ENCODE data around the gene CYTH2. TPM values are rescaled to one million over a fixed set of nuclear protein-coding genes. Genes with fewer than 3 reads are reported as not detected.
A peak's percentile ranks its signal among the peaks of the same experiment; 100 is the strongest.

Gene CYTH2
- total and polyA plus RNA-seq, 9 of the 15 experiments (the other 6 are each of a cell fraction or from before 2014, with no cell fraction given) = 1.8 to 45.2 (median 23.8) TPM

GRCh38 chr19:48445256-48445605 lies 23.9 kb upstream of the CYTH2 start (continued):
- no peak for TF ChIP-seq NUFIP1 (IDR thresholded peaks at IDR 0.05; ENCODE audit: partially characterized antibody)
- peak; percentile 87; the same call in 1 of the 2 replicates for TF ChIP-seq GTF2F1 (IDR thresholded peaks at IDR 0.05; ENCODE audit: low read depth, low read length)
- no peak for TF ChIP-seq TCFL5 (CRISPR knock-in tag; conservative IDR thresholded peaks at IDR 0.05)
- TF ChIP-seq ZMIZ1 (IDR thresholded peaks at IDR 0.05; ENCODE audit: low read depth in 2 of 2, low read length in 2 of 2) = peak in 1 of 2 experiments; percentile 56; a peak in 1 of 4 replicates
- TF ChIP-seq SMARCE1 (IDR thresholded peaks at IDR 0.05) = 0 out of 2 replicates have a peak, but pooled peaks have one; percentile 36
- TF ChIP-seq E2F5 (CRISPR knock-in tag; IDR thresholded peaks at IDR 0.05) = peak; percentile 46; the same call in 1 of the 2 replicates
- no peak for TF ChIP-seq ZNF77 (CRISPR knock-in tag; IDR thresholded peaks at IDR 0.05)
- TF ChIP-seq MYNN (IDR thresholded peaks at IDR 0.05) = peak; percentile 65; the same call in 1 of the 2 replicates
- no peak for TF ChIP-seq MYNN (CRISPR knock-in tag; IDR thresholded peaks at IDR 0.05)
- TF ChIP-seq ATF2 (CRISPR knock-in tag; IDR thresholded peaks at IDR 0.05) = no peak
- no peak for TF ChIP-seq DMBX1 (CRISPR knock-in tag; IDR thresholded peaks at IDR 0.05; ENCODE audit: borderline replicate concordance)
- no peak for TF ChIP-seq HNRNPUL1 (IDR thresholded peaks at IDR 0.05; ENCODE audit: low read length)
- TF ChIP-seq TEAD1 (CRISPR knock-in tag; IDR thresholded peaks at IDR 0.05) = peak; percentile 43; a peak in 2 of 4 replicates
- TF ChIP-seq CREM (IDR thresholded peaks at IDR 0.05; ENCODE audit: low read depth) = 0 out of 2 replicates have a peak, but pooled peaks have one; percentile 37
- TF ChIP-seq ZNF384 (IDR thresholded peaks at IDR 0.05; ENCODE audit: low read depth, low read length) = no peak; the same call in 1 of the 2 replicates
- TF ChIP-seq IFI16 (CRISPR knock-in tag; IDR thresholded peaks at IDR 0.05) = no peak
- TF ChIP-seq MYC (IDR thresholded peaks at IDR 0.05; ENCODE audit: low read depth, low read length) = no peak
- no peak for TF ChIP-seq MYC (CRISPR knock-in tag; IDR thresholded peaks at IDR 0.05; ENCODE audit: borderline replicate concordance, low read depth)
- TF ChIP-seq DPF2 (IDR thresholded peaks at IDR 0.05) = peak; percentile 39
- TF ChIP-seq TCF7L2 (IDR thresholded peaks at IDR 0.05; ENCODE audit: low read depth, low read length) = no peak
- TF ChIP-seq HMBOX1 (IDR thresholded peaks at IDR 0.05) = peak; percentile 98
- TF ChIP-seq HBP1 (CRISPR knock-in tag; IDR thresholded peaks at IDR 0.05) = no peak
- 0 out of 2 replicates have a peak, but pooled peaks have one; percentile 45 for TF ChIP-seq EP300 (IDR thresholded peaks at IDR 0.05; ENCODE audit: low read length)
- no peak for TF ChIP-seq SREBF2 (CRISPR knock-in tag; IDR thresholded peaks at IDR 0.05)

All from K562 (cell line).